ENCODE results near the gene CHCHD6. TPM values are rescaled to one million over a fixed set of nuclear protein-coding genes. Genes with fewer than 3 reads are reported as not detected.

CHCHD6 gene
- total and polyA plus RNA-seq, 4 donors = 2.0 to 5.1 (median 3.9) TPM

DNA sequence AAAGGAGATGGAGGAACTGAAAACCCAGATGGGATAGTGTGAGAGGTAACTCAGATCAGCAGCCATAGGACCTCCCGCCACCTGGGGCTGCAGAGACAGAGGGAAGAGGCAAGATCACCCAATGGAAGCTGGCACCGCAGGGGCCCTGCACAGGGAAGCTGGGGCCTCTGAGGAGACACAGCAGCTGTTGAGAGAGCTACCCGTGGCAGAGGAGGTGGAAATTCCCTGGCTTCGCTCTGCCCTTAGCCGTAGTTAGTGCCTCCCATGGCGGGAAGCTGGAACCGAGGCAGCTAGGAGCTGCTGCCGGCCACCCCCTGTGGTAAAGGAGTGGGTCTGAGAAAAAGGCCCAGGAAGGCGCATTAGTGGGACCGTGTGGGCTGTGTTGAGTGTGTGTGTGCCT is 260.9 kb downstream of the CHCHD6 start:
- H3K36me3 ChIP-seq (ENCODE audit: control insufficient read depth in 4 of 4, insufficient read depth in 3 of 4, low read depth in 1 of 4, low read length in 3 of 4) = no peaks in the 10 kb centered on the region
- no peaks in the 10 kb centered on the region for H3K27me3 ChIP-seq (ENCODE audit: control insufficient read depth in 4 of 4, insufficient read depth in 4 of 4, low read length in 3 of 4)
- no peak for DNase-seq (ENCODE audit: low spot score)
- 92% methylated on average over 10 of the region's 10 CpGs for WGBS
- TF ChIP-seq TAF1 (conservative IDR thresholded peaks at IDR 0.05) = no peak
- TF ChIP-seq, protein P1, sequence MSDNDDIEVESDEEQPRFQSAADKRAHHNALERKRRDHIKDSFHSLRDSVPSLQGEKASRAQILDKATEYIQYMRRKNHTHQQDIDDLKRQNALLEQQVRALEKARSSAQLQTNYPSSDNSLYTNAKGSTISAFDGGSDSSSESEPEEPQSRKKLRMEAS (IDR thresholded peaks at IDR 0.05) = no peak
- TF ChIP-seq JUND (IDR thresholded peaks at IDR 0.05) = no peak
- no peak for TF ChIP-seq YY1 (IDR thresholded peaks at IDR 0.05)
- no peak for TF ChIP-seq GABPA (IDR thresholded peaks at IDR 0.05 in 1 of 2, conservative IDR thresholded peaks at IDR 0.05 in 1 of 2)
- TF ChIP-seq RAD21 (IDR thresholded peaks at IDR 0.05) = no peak
- no peak for TF ChIP-seq FOXA2 (IDR thresholded peaks at IDR 0.05)
- no peak overlapping the region for H3K4me3 ChIP-seq (ENCODE audit: low read depth in 1 of 3, low read length in 3 of 3)
- no peaks in the 10 kb centered on the region for H3K9me3 ChIP-seq (ENCODE audit: control insufficient read depth in 4 of 4, low read length in 3 of 4)
- H3K4me1 ChIP-seq (ENCODE audit: control insufficient read depth in 4 of 4, insufficient read depth in 4 of 4, low read length in 3 of 4) = peaks cover 0 to 4% (median 0%) of the 10 kb centered on the region in 4 donors
- H3K27ac ChIP-seq (ENCODE audit: low read depth in 1 of 2, low read length in 2 of 2) = no peak overlapping the region
- no peak overlapping the region for H3K9ac ChIP-seq (ENCODE audit: low read depth in 1 of 2, low read length in 2 of 2)

DNA sequence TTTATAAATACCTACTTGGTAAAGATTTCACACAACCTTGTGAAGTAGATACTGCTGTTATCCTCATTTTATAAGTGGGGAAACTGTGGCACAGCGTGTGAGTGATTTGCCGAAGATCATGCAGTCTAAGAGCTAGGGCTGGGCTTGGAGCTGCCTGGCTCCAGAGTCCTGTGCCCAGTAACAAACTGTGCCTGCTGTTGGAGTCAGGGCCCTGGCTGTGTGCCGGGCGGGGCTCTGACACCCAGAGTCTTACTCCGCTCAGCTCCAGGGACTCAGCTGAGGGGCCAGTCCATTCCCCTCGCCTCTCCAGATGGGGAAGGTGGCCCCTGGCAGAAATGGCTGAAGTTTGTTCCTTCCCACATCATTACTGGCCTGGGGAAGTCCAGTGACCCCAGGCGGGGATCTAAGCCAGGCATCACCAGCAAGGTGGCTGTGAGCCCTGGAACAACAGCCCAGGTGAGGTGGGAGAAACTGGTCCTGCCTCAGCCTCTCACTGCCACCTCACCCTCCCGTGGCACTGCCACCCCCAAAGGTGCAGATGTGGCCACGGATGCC is 261.6 kb downstream of the CHCHD6 start:
- peaks cover 0 to 4% (median 0%) of the 10 kb centered on the region in 4 donors for H3K4me1 ChIP-seq (ENCODE audit: control insufficient read depth in 4 of 4, insufficient read depth in 4 of 4, low read length in 3 of 4)
- H3K27ac ChIP-seq (ENCODE audit: low read depth in 1 of 2, low read length in 2 of 2) = no peak overlapping the region
- TF ChIP-seq, protein P1 (IDR thresholded peaks at IDR 0.05) = no peak
- no peak for TF ChIP-seq EGR1 (IDR thresholded peaks at IDR 0.05; ENCODE audit: low read depth in 2 of 2)
- TF ChIP-seq SP1 (IDR thresholded peaks at IDR 0.05) = no peak
- TF ChIP-seq, protein P2, sequence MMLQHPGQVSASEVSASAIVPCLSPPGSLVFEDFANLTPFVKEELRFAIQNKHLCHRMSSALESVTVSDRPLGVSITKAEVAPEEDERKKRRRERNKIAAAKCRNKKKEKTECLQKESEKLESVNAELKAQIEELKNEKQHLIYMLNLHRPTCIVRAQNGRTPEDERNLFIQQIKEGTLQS (IDR thresholded peaks at IDR 0.05) = no peak
- TF ChIP-seq NR2F2 (IDR thresholded peaks at IDR 0.05) = no peak
- H3K4me3 ChIP-seq (ENCODE audit: low read depth in 1 of 3, low read length in 3 of 3) = no peak overlapping the region
- H3K9ac ChIP-seq (ENCODE audit: low read depth in 1 of 2, low read length in 2 of 2) = no peak overlapping the region
- WGBS = 88% methylated on average over 9 of the region's 9 CpGs
- no peaks in the 10 kb centered on the region for H3K9me3 ChIP-seq (ENCODE audit: control insufficient read depth in 4 of 4, low read length in 3 of 4)
- H3K36me3 ChIP-seq (ENCODE audit: control insufficient read depth in 4 of 4, insufficient read depth in 3 of 4, low read depth in 1 of 4, low read length in 3 of 4) = no peaks in the 10 kb centered on the region
- DNase-seq (ENCODE audit: low spot score) = no peak
- no peaks in the 10 kb centered on the region for H3K27me3 ChIP-seq (ENCODE audit: control insufficient read depth in 4 of 4, insufficient read depth in 4 of 4, low read length in 3 of 4)

DNA sequence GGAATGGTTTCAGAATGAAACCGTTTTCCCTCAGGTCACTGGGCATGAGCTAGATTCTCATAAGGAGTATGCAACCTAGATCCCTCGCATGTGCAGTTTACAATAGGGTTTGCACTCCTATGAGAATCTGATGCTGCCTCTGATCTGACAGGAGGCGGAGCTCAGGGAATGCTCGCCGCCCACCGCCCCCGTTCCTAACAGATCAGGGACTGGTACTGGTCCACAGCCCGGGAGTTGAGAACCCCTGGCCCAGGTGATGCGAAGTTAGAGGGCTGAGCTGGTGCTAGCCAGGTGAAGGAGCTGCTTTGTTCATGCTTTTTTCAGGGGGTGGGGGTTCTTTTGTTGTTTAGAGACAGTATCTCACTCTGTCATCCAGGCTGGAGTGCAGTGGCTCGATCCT is 263.3 kb downstream of the CHCHD6 start:
- DNase-seq (ENCODE audit: low spot score) = no peak
- H3K9ac ChIP-seq (ENCODE audit: low read depth in 1 of 2, low read length in 2 of 2) = no peak overlapping the region
- no peaks in the 10 kb centered on the region for H3K36me3 ChIP-seq (ENCODE audit: control insufficient read depth in 4 of 4, insufficient read depth in 3 of 4, low read depth in 1 of 4, low read length in 3 of 4)
- no peaks in the 10 kb centered on the region for H3K9me3 ChIP-seq (ENCODE audit: control insufficient read depth in 4 of 4, low read length in 3 of 4)
- H3K27ac ChIP-seq (ENCODE audit: low read depth in 1 of 2, low read length in 2 of 2) = no peak overlapping the region
- H3K4me3 ChIP-seq (ENCODE audit: low read depth in 1 of 3, low read length in 3 of 3) = no peak overlapping the region
- 87% methylated on average over 10 of the region's 10 CpGs for WGBS
- no peaks in the 10 kb centered on the region for H3K4me1 ChIP-seq (ENCODE audit: control insufficient read depth in 4 of 4, insufficient read depth in 4 of 4, low read length in 3 of 4)
- H3K27me3 ChIP-seq (ENCODE audit: control insufficient read depth in 4 of 4, insufficient read depth in 4 of 4, low read length in 3 of 4) = no peaks in the 10 kb centered on the region
- TF ChIP-seq EGR1 (IDR thresholded peaks at IDR 0.05; ENCODE audit: low read depth in 2 of 2) = no peak
- no peak for TF ChIP-seq RXRA (IDR thresholded peaks at IDR 0.05)
- TF ChIP-seq, protein P2 (IDR thresholded peaks at IDR 0.05) = no peak
- TF ChIP-seq RAD21 (IDR thresholded peaks at IDR 0.05) = no peak
- no peak for TF ChIP-seq FOXA2 (IDR thresholded peaks at IDR 0.05)
- TF ChIP-seq SP1 (IDR thresholded peaks at IDR 0.05) = no peak
- TF ChIP-seq, protein P3, sequence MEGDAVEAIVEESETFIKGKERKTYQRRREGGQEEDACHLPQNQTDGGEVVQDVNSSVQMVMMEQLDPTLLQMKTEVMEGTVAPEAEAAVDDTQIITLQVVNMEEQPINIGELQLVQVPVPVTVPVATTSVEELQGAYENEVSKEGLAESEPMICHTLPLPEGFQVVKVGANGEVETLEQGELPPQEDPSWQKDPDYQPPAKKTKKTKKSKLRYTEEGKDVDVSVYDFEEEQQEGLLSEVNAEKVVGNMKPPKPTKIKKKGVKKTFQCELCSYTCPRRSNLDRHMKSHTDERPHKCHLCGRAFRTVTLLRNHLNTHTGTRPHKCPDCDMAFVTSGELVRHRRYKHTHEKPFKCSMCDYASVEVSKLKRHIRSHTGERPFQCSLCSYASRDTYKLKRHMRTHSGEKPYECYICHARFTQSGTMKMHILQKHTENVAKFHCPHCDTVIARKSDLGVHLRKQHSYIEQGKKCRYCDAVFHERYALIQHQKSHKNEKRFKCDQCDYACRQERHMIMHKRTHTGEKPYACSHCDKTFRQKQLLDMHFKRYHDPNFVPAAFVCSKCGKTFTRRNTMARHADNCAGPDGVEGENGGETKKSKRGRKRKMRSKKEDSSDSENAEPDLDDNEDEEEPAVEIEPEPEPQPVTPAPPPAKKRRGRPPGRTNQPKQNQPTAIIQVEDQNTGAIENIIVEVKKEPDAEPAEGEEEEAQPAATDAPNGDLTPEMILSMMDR (IDR thresholded peaks at IDR 0.05; ENCODE audit: low read depth, low read length, missing input control) = no peak
- no peak for TF ChIP-seq HNF4A (conservative IDR thresholded peaks at IDR 0.05)
- TF ChIP-seq, protein P4, sequence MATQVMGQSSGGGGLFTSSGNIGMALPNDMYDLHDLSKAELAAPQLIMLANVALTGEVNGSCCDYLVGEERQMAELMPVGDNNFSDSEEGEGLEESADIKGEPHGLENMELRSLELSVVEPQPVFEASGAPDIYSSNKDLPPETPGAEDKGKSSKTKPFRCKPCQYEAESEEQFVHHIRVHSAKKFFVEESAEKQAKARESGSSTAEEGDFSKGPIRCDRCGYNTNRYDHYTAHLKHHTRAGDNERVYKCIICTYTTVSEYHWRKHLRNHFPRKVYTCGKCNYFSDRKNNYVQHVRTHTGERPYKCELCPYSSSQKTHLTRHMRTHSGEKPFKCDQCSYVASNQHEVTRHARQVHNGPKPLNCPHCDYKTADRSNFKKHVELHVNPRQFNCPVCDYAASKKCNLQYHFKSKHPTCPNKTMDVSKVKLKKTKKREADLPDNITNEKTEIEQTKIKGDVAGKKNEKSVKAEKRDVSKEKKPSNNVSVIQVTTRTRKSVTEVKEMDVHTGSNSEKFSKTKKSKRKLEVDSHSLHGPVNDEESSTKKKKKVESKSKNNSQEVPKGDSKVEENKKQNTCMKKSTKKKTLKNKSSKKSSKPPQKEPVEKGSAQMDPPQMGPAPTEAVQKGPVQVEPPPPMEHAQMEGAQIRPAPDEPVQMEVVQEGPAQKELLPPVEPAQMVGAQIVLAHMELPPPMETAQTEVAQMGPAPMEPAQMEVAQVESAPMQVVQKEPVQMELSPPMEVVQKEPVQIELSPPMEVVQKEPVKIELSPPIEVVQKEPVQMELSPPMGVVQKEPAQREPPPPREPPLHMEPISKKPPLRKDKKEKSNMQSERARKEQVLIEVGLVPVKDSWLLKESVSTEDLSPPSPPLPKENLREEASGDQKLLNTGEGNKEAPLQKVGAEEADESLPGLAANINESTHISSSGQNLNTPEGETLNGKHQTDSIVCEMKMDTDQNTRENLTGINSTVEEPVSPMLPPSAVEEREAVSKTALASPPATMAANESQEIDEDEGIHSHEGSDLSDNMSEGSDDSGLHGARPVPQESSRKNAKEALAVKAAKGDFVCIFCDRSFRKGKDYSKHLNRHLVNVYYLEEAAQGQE (IDR thresholded peaks at IDR 0.05) = no peak

All from liver (tissue), 9 donors.